OCI-LY7 (cell line): ENCODE results near the gene DNAJC8. TPM values are rescaled to one million over a fixed set of nuclear protein-coding genes. Genes with fewer than 3 reads are reported as not detected.

ENCODE experiments used
- BruUV-seq: library from RNA; stranded (reverse); fragments of 400-500 nt; replicated peaks from 2 replicates; lab custom pipeline; 2021; lab: Mats Ljungman, UMichigan
- CTCF ChIA-PET: fragments of 300-600 bp; sonication (Branson Sonifier 250); formaldehyde crosslinking; loops from one replicate; lab custom pipeline; 2022; ENCODE audit warnings: antibody characterized with exemption; ENCODE audit not compliant: unreplicated experiment; lab: Charles Lee
- POLR2A ChIA-PET: fragments of 300-600 bp; sonication (Branson Sonifier 250); formaldehyde crosslinking; loops from one replicate; lab custom pipeline; 2022; ENCODE audit warnings: antibody characterized with exemption; lab: Charles Lee
- DNase-seq: peaks from one replicate; pipeline ENCODE4 v3.0.0-alpha.2; 2015; ENCODE audit warnings: low spot score
- H2AFZ ChIP-seq: fragments of 200-600 bp; sonication (generic), shearing (Covaris generic); 2 replicates; pipeline ENCODE4 v1.6.1; 2014; ENCODE audit warnings: mild to moderate bottlenecking, antibody characterized with exemption, low read length, moderate library complexity
- H3K27ac ChIP-seq: fragments of 200-600 bp; sonication (generic); 2 replicates; pipeline ENCODE4 v1.5.1; 2014; ENCODE audit warnings: mixed run types, low read depth, mild to moderate bottlenecking, moderate library complexity, low read length, inconsistent platforms; ENCODE audit not compliant: poor library complexity, severe bottlenecking
- H3K36me3 ChIP-seq: fragments of 200-600 bp; sonication (generic); 2 replicates; pipeline ENCODE4 v1.6.1; 2014; ENCODE audit warnings: mild to moderate bottlenecking, antibody characterized with exemption, low read length, moderate library complexity, mixed read lengths; ENCODE audit not compliant: insufficient read depth
- H3K4me1 ChIP-seq: fragments of 200-600 bp; sonication (generic); 2 replicates; pipeline ENCODE4 v1.5.1; 2014; ENCODE audit warnings: mild to moderate bottlenecking, low read length; ENCODE audit not compliant: insufficient read depth, poor library complexity, severe bottlenecking
- H3K4me2 ChIP-seq: fragments of 200-600 bp; sonication (generic); 2 replicates; pipeline ENCODE4 v1.6.1; 2014; ENCODE audit warnings: mild to moderate bottlenecking, low read length
- H3K4me3 ChIP-seq: fragments of 200-600 bp; sonication (generic); 2 replicates; pipeline ENCODE4 v1.5.1; 2014; ENCODE audit warnings: mild to moderate bottlenecking, low read depth, low read length; ENCODE audit not compliant: poor library complexity, severe bottlenecking
- H3K79me2 ChIP-seq: fragments of 200-600 bp; sonication (generic); 2 replicates; pipeline ENCODE4 v1.6.1; 2016; ENCODE audit warnings: low read depth, mild to moderate bottlenecking, low read length, moderate library complexity, mixed read lengths; ENCODE audit not compliant: insufficient read depth
- H3K9me2 ChIP-seq: fragments of 200-600 bp; sonication (generic); 2 replicates; pipeline ENCODE4 v1.6.1; 2016; ENCODE audit warnings: mild to moderate bottlenecking, low read length, mixed read lengths; ENCODE audit not compliant: insufficient read depth
- H3K9me3 ChIP-seq: fragments of 200-600 bp; sonication (generic); 2 replicates; pipeline ENCODE4 v1.6.1; 2014; ENCODE audit warnings: mild to moderate bottlenecking, mixed run types, low read length, mixed read lengths
- H4K20me1 ChIP-seq: fragments of 200-600 bp; sonication (generic); 2 replicates; pipeline ENCODE4 v1.6.1; 2014; ENCODE audit warnings: mild to moderate bottlenecking, antibody characterized with exemption, low read length, moderate library complexity, mixed read lengths; ENCODE audit not compliant: insufficient read depth
- EZH2phosphoT487 ChIP-seq: fragments of 200-600 bp; sonication (generic); IDR thresholded peaks from 2 replicates; pipeline ENCODE4 v1.6.1; 2018; ENCODE audit warnings: low read depth, borderline replicate concordance, mild to moderate bottlenecking, mixed run types, antibody characterized with exemption, low read length, moderate library complexity, mixed read lengths
- intact Hi-C: fragments of 100-400 bp; cut with micrococcal nuclease; formaldehyde crosslinking; loops from one replicate; pipeline ENCODE4 v1.10.0; 2022; ENCODE audit not compliant: unreplicated experiment
- total RNA-seq, 2 experiments: library from RNA; depleted of rRNA in 1 of 2; stranded (reverse); fragments of >200 nt in 1 of 2; shearing (Covaris generic) in 1 of 2; gene quantifications; 2 replicates each; pipeline ENCODE4 v1.2.3, GENCODE V29; 2014 to 2022
- TF ChIP-seq, protein P1 (sequence below): fragments of 200-600 bp; sonication (generic); conservative IDR thresholded peaks from 2 replicates; pipeline ENCODE4 v1.5.1; 2014; ENCODE audit warnings: mild to moderate bottlenecking, antibody characterized with exemption, low read length, moderate library complexity, mixed read lengths

DNAJC8 gene
- total RNA-seq, 2 experiments from 2014 or later, result 71.1 to 121 TPM

DNA sequence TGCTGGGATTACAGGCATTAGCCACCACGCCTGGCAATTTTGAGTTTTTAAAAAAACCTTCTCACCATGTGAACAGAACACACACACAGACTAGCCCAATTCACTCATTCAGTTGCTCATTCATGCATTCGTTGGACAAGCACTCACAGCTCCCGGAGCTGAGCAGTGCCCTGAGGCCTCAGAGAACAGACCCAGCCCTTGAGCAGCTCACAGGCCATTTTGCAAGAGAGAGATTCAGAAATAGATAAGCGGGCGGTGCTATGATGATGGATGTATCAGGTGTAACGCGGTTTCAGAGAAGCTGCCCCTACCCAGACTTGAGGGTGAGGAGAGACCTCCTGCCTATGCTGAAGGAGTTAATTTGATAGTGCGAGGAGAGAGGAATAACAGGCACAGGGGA, 74.9 kb downstream of the DNAJC8 start:
- H3K9me3 ChIP-seq, result no peaks in the 10 kb centered on the region
- H3K4me1 ChIP-seq, result peaks cover 25% of the 10 kb centered on the region
- H3K36me3 ChIP-seq, result peaks cover 35% of the 10 kb centered on the region
- no peak overlapping the region for H2AFZ ChIP-seq
- ChIA-PET CTCF (no interaction called here), POLR2A (no interaction called here)
- H3K4me2 ChIP-seq, result no peak overlapping the region
- no peak overlapping the region for H3K4me3 ChIP-seq
- H4K20me1 ChIP-seq, result no peaks in the 10 kb centered on the region
- DNase-seq, result no peak
- BruUV-seq, result no TSS peak
- peaks cover 38% of the 10 kb centered on the region; the same call in 1 of the 2 replicates for H3K79me2 ChIP-seq
- no peak overlapping the region for H3K27ac ChIP-seq
- intact Hi-C loops, result no loop called here
- TF ChIP-seq EZH2phosphoT487, result no peak
- TF ChIP-seq, protein P1, sequence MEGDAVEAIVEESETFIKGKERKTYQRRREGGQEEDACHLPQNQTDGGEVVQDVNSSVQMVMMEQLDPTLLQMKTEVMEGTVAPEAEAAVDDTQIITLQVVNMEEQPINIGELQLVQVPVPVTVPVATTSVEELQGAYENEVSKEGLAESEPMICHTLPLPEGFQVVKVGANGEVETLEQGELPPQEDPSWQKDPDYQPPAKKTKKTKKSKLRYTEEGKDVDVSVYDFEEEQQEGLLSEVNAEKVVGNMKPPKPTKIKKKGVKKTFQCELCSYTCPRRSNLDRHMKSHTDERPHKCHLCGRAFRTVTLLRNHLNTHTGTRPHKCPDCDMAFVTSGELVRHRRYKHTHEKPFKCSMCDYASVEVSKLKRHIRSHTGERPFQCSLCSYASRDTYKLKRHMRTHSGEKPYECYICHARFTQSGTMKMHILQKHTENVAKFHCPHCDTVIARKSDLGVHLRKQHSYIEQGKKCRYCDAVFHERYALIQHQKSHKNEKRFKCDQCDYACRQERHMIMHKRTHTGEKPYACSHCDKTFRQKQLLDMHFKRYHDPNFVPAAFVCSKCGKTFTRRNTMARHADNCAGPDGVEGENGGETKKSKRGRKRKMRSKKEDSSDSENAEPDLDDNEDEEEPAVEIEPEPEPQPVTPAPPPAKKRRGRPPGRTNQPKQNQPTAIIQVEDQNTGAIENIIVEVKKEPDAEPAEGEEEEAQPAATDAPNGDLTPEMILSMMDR, result no peak
- no peaks in the 10 kb centered on the region for H3K9me2 ChIP-seq

DNA sequence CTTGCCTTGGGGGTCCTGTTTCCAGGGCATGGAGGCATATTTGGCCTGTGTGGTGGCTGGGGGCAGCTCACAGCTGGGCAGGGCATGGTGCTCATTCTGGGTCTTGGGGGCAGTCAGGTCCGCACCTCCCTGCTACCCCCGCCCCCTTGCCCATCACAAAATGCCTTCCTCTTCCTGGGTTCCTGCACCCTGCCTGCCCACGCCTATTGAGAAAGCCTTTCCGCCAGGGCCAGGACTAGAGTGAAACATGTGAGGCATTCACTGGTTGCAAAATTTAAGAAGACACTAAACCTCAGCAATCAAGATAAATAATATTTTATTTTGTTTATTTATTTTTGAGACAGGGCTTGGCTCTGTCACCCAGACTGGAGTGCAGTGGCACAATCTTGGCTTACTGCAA, 76.0 kb downstream of the DNAJC8 start:
- Histone ChIP-seq H3K9me2 (no peaks in the 10 kb centered on the region), H3K27ac (no peak overlapping the region), H3K9me3 (no peaks in the 10 kb centered on the region), H4K20me1 (no peaks in the 10 kb centered on the region), H3K4me2 (no peak overlapping the region), H3K36me3 (peaks cover 32% of the 10 kb centered on the region), H3K4me3 (no peak overlapping the region), H3K4me1 (peaks cover 24% of the 10 kb centered on the region), H3K79me2 (peaks cover 34% of the 10 kb centered on the region; the same call in 1 of the 2 replicates), H2AFZ (no peak overlapping the region)
- ChIA-PET POLR2A (interaction anchor here (1.3 to 1.4 kb wide), 2 partner anchors 9 to 16 kb away, joined by 3 to 5 read pairs; no protein-coding TSS in a partner anchor), CTCF (interaction anchor here (1.6 kb wide), 1 partner anchor 9 kb away, joined by 6 read pairs; no protein-coding TSS in a partner anchor)
- intact Hi-C loops, result no loop called here
- TF ChIP-seq EZH2phosphoT487, result no peak
- TF ChIP-seq, protein P1, result no peak
- no peak for DNase-seq
- BruUV-seq, result no TSS peak

DNA sequence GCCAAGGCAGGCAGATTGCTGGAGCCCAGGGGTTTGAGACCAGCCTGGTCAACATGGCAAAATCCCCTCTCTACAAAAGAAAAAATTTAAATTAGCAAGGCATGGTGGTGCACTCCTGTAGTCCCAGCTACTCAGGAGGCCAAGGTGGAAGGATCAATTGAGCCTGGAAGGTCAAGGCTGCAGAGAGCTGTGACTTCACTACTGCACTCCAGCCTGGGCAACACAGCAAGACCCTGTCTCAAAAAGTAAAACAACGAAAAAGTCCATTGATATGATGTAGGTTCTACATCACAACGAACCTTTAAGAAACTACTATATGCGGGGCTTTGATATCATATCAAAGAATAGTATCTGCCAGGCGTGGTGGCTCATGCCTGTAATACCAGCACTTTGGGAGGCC, 77.2 kb downstream of the DNAJC8 start:
- peaks cover 21% of the 10 kb centered on the region for H3K4me1 ChIP-seq
- H3K36me3 ChIP-seq, result peaks cover 40% of the 10 kb centered on the region
- POLR2A ChIA-PET, result interaction anchor here (0.7 to 2.1 kb wide), 4 partner anchors 8 to 31 kb away, joined by 3 to 8 read pairs (median 4); no protein-coding TSS in a partner anchor
- BruUV-seq, result no TSS peak
- H3K27ac ChIP-seq, result no peak overlapping the region
- H2AFZ ChIP-seq, result no peak overlapping the region
- CTCF ChIA-PET, result interaction anchor here (1.6 kb wide), 1 partner anchor 8 kb away, joined by 6 read pairs; no protein-coding TSS in a partner anchor
- peaks cover 34% of the 10 kb centered on the region; the same call in 1 of the 2 replicates for H3K79me2 ChIP-seq
- H4K20me1 ChIP-seq, result no peaks in the 10 kb centered on the region
- no peak for DNase-seq
- H3K4me3 ChIP-seq, result no peak overlapping the region
- no peaks in the 10 kb centered on the region for H3K9me2 ChIP-seq
- intact Hi-C loops, result no loop called here
- no peak overlapping the region for H3K4me2 ChIP-seq
- H3K9me3 ChIP-seq, result no peaks in the 10 kb centered on the region
- TF ChIP-seq, protein P1, result no peak
- TF ChIP-seq EZH2phosphoT487, result no peak
